Hypothalamus (tissue), 51 donors: ENCODE measurements around the gene FIP1L1.

Experiments used
- DNase-seq, 51 donors: peaks; one replicate each; lab custom pipeline; 2025; lab: John Stamatoyannopoulos, UW

FIP1L1 gene

GRCh38 chr4:53499791-53500190 lies 122.3 kb downstream of the FIP1L1 start:
- DNase-seq, result no peak

GRCh38 chr4:53500546-53500945 lies 123.1 kb downstream of the FIP1L1 start:
- no peak for DNase-seq

DNA sequence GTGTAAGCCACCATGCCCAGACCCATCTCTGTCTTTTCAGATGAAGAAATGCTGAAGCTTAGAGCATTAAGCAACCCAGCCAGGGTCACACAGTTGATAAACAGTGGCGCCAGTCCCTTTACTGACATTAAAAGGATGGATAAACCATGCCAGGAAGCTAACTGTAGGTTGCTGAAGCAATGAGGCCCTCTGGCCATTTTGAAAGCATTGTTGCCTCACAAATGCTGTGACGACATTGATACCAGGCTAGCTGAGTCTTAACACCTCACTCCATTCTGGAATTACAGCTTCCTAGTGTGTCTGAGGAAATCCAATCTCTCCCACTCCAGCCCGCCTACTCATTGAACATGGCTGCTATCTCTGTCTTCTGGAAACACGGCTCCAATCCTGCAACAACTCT lies 124.1 kb downstream of the FIP1L1 start:
- no peak for DNase-seq

GRCh38 chr4:53502094-53502493 lies 124.7 kb downstream of the FIP1L1 start:
- DNase-seq, result no peak

GRCh38 chr4:53505947-53506346 lies 128.5 kb downstream of the FIP1L1 start:
- DNase-seq, result no peak

- DNase-seq, result no peak
Measured at GRCh38 chr4:53507058-53507457, 129.6 kb downstream of the FIP1L1 start.

GRCh38 chr4:53507671-53508286 lies 130.3 kb downstream of the FIP1L1 start:
- DNase-seq, result no peak

DNA sequence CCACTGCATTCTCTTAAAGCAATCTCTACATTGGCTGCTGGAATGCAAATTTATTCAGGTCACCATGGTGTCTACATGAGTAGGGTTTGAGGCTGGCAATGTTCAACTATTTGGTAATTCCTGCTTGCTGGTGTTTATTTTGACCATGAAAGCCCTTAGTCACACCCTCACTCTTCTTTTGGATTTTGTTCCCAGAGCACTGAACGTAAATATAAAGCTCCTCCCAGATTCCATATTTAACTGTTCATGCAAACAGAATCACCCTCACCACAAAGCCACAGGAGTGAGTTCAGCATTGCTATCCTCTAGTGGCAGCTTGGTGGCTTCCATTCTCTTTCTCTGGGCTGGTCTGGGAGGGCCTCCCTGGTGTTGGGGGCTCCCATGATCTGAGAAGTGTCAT lies 131.0 kb downstream of the FIP1L1 start:
- DNase-seq, result no peak

DNA sequence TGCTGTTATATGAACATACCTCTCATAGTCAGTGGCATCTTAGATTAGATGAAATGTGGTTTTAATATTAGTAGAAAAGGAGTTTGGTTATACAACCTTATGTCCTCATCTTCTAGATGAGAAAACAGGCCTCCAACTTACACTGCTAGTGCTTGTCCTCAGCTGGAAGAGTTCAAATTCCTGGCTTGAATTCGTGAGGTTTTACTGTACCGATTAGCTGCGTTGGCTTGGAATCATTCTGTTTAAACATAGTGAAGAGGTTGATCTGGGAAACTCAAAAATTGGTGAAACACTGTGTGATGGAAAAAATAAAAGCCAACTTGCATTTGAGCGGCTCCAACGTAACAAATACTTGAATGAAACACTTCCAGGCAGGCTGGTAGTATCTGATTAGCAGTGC lies 132.9 kb downstream of the FIP1L1 start:
- DNase-seq, result no peak
